ENCODE results near the gene C2CD2.

C2CD2 gene

GRCh38 chr21:41983229-41983628 is 29.4 kb upstream of the C2CD2 start:
- Histone ChIP-seq H3K36me3 (ENCODE audit: control insufficient read depth, low read length) (no peaks in the 10 kb centered on the region), H3K27me3 (ENCODE audit: control insufficient read depth, low read length) (no peaks in the 10 kb centered on the region), H4K20me1 (ENCODE audit: control insufficient read depth, insufficient read depth, low read depth, low read length) (no peaks in the 10 kb centered on the region), H3K4me3 (ENCODE audit: low read length) (no peak overlapping the region), H3K9me2 (replicated peaks; ENCODE audit: control insufficient read depth, low read length) (no peaks in the 10 kb centered on the region), H3F3A (ENCODE audit: control insufficient read depth, insufficient read depth) (no peaks in the 10 kb centered on the region), H3K9me3 (ENCODE audit: control insufficient read depth, insufficient read depth, low read length) (peaks cover 7% of the 10 kb centered on the region; the same call in 1 of the 2 replicates), H3K4me1 (ENCODE audit: control insufficient read depth, low read length) (no peaks in the 10 kb centered on the region), H3K4me2 (ENCODE audit: low read length) (no peak overlapping the region), H3K79me2 (ENCODE audit: control insufficient read depth, low read length) (no peaks in the 10 kb centered on the region), H3K27ac (ENCODE audit: low read depth, low read length) (no peak overlapping the region)
- TF ChIP-seq EZH2phosphoT487 (IDR thresholded peaks at IDR 0.05; ENCODE audit: borderline replicate concordance, low read length), result no peak
- TF ChIP-seq, protein P1, sequence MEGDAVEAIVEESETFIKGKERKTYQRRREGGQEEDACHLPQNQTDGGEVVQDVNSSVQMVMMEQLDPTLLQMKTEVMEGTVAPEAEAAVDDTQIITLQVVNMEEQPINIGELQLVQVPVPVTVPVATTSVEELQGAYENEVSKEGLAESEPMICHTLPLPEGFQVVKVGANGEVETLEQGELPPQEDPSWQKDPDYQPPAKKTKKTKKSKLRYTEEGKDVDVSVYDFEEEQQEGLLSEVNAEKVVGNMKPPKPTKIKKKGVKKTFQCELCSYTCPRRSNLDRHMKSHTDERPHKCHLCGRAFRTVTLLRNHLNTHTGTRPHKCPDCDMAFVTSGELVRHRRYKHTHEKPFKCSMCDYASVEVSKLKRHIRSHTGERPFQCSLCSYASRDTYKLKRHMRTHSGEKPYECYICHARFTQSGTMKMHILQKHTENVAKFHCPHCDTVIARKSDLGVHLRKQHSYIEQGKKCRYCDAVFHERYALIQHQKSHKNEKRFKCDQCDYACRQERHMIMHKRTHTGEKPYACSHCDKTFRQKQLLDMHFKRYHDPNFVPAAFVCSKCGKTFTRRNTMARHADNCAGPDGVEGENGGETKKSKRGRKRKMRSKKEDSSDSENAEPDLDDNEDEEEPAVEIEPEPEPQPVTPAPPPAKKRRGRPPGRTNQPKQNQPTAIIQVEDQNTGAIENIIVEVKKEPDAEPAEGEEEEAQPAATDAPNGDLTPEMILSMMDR (IDR thresholded peaks at IDR 0.05; ENCODE audit: low read depth, low read length, poor library complexity, severe bottlenecking), result no peak

GRCh38 chr21:41980561-41980960 is 26.7 kb upstream of the C2CD2 start:
- Histone ChIP-seq H3K4me2 (ENCODE audit: low read length) (no peak overlapping the region), H3K9me2 (replicated peaks; ENCODE audit: control insufficient read depth, low read length) (no peaks in the 10 kb centered on the region), H3K4me1 (ENCODE audit: control insufficient read depth, low read length) (no peaks in the 10 kb centered on the region), H3K4me3 (ENCODE audit: low read length) (no peak overlapping the region), H4K20me1 (ENCODE audit: control insufficient read depth, insufficient read depth, low read depth, low read length) (no peaks in the 10 kb centered on the region), H3K9me3 (ENCODE audit: control insufficient read depth, insufficient read depth, low read length) (peaks cover 7% of the 10 kb centered on the region; the same call in 1 of the 2 replicates), H3K36me3 (ENCODE audit: control insufficient read depth, low read length) (no peaks in the 10 kb centered on the region), H3K27ac (ENCODE audit: low read depth, low read length) (no peak overlapping the region), H3K79me2 (ENCODE audit: control insufficient read depth, low read length) (no peaks in the 10 kb centered on the region), H3K27me3 (ENCODE audit: control insufficient read depth, low read length) (no peaks in the 10 kb centered on the region), H3F3A (ENCODE audit: control insufficient read depth, insufficient read depth) (no peaks in the 10 kb centered on the region)
- no peak for TF ChIP-seq EZH2phosphoT487 (IDR thresholded peaks at IDR 0.05; ENCODE audit: borderline replicate concordance, low read length)
- TF ChIP-seq, protein P1 (IDR thresholded peaks at IDR 0.05; ENCODE audit: low read depth, low read length, poor library complexity, severe bottlenecking), result no peak

DNA sequence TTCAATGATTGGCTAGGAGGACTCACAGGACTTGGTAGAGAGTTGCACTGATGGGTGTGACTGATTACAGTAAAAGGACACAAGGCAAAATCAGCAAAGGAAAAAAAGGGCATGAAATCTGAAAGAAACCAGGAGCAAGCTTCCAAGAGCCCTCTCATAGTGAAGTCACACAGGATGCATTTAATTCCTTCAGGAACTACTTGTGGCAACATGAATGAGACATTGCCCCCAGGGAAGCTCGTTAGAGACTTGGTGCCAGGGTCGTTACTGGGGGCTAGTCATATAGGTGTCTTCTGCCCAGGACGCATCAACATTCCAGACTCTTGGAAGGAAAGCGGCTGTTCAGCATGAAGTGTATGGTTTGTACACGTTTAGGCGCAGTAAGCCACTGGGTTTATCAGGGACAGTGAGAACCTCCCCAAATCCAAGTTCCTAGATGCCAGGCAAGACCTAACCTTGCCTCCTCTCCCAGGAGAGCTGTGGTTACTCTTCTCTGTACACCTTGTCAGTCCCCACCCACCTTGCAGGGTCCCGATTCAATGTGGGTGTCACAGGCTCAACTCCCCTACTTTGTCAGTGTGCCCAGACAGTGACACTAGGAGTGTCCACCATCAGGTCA is 26.0 kb upstream of the C2CD2 start:
- Histone ChIP-seq H3K4me2 (ENCODE audit: low read length) (no peak overlapping the region), H3K27me3 (ENCODE audit: control insufficient read depth, low read length) (no peaks in the 10 kb centered on the region), H3K4me3 (ENCODE audit: low read length) (no peak overlapping the region), H3K36me3 (ENCODE audit: control insufficient read depth, low read length) (no peaks in the 10 kb centered on the region), H3K27ac (ENCODE audit: low read depth, low read length) (no peak overlapping the region), H3K4me1 (ENCODE audit: control insufficient read depth, low read length) (no peaks in the 10 kb centered on the region; the same call in 1 of the 2 replicates), H3K9me3 (ENCODE audit: control insufficient read depth, insufficient read depth, low read length) (peaks cover 7% of the 10 kb centered on the region; the same call in 1 of the 2 replicates), H3F3A (ENCODE audit: control insufficient read depth, insufficient read depth) (no peaks in the 10 kb centered on the region), H4K20me1 (ENCODE audit: control insufficient read depth, insufficient read depth, low read depth, low read length) (no peaks in the 10 kb centered on the region), H3K9me2 (replicated peaks; ENCODE audit: control insufficient read depth, low read length) (no peaks in the 10 kb centered on the region), H3K79me2 (ENCODE audit: control insufficient read depth, low read length) (no peaks in the 10 kb centered on the region)
- TF ChIP-seq, protein P1 (IDR thresholded peaks at IDR 0.05; ENCODE audit: low read depth, low read length, poor library complexity, severe bottlenecking), result no peak
- no peak for TF ChIP-seq EZH2phosphoT487 (IDR thresholded peaks at IDR 0.05; ENCODE audit: borderline replicate concordance, low read length)
